ENCODE data around the gene SIRPA. TPM values are rescaled to one million over a fixed set of nuclear protein-coding genes. Genes with fewer than 3 reads are reported as not detected.

SIRPA gene
- total RNA-seq, 2 donors from 2014 or later = 5.1 to 6.3 TPM

DNA sequence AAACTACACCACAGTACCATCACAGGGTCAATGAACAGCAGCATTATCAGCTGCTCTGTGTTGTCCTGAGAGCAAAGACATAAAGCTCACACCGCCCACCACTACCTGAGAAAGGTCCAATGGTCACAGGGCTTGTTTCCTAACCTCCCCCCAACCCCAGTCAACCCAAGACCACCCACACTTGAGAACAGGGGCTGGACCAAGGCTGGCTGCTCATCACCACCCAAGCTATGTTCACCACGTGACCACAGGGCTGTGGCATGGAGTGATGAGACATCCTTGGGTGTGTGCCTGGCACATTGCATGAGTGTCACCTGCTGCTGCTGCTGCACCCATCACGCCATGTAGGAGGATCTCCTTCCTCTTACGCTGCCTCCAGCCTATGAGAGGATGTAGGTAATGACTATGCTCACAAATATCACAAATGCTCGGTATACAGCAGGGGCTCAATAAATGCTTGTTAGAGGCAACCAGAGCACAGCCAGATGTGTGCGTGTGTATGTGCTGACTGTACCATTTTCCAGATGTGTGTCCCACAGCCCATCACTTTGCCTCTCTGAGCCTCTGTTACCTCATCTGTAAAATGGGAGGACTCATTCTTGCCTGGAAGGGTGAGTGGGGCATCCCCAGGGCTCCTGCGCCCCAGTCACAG lies 23.3 kb upstream of the SIRPA start:
- 91 to 92% methylated on average over 3 to 7 of the region's 7 CpGs for WGBS, 2 experiments (ENCODE audit: insufficient coverage in 1 of 2, insufficient read length in 1 of 2)
- no peak overlapping the region for H3K27ac Mint-ChIP-seq
- H3K4me1 Mint-ChIP-seq = peaks cover 6% of the 10 kb centered on the region

DNA sequence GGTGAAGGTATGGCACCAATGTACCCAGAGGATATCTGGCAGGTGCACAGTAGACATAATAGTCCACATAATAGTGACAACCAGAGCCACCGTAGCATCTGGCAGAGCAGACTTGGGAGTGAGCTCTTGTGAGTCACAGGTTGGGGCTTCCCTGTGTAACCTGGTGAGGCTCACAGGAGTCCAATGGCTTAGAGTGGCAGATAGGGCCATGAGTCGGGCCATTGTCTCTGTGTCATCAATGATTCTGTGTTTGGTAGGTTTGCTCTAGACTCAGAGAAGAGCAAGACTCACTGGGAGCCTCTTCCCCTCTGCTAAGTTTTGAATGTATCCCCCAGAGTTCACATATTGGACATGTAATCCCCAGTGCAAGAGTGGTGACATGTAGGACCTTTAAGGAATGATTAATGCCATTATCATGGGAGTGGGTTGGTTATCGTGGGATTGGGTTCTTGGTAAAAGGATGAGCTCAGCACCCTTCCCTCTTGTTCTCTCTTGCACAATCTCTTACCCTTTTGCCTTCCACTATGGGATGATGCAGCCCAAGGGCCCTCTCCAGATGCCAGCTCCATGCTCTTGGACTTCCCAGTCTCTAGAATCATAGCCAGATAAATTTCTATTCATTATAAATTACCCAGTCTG lies 22.6 kb upstream of the SIRPA start:
- H3K4me1 ChIP-seq (ENCODE audit: control insufficient read depth, insufficient read depth, low read length) = no peaks in the 10 kb centered on the region
- no peaks in the 10 kb centered on the region for H3K9me3 ChIP-seq (ENCODE audit: control insufficient read depth, low read length)
- TF ChIP-seq, protein P1, sequence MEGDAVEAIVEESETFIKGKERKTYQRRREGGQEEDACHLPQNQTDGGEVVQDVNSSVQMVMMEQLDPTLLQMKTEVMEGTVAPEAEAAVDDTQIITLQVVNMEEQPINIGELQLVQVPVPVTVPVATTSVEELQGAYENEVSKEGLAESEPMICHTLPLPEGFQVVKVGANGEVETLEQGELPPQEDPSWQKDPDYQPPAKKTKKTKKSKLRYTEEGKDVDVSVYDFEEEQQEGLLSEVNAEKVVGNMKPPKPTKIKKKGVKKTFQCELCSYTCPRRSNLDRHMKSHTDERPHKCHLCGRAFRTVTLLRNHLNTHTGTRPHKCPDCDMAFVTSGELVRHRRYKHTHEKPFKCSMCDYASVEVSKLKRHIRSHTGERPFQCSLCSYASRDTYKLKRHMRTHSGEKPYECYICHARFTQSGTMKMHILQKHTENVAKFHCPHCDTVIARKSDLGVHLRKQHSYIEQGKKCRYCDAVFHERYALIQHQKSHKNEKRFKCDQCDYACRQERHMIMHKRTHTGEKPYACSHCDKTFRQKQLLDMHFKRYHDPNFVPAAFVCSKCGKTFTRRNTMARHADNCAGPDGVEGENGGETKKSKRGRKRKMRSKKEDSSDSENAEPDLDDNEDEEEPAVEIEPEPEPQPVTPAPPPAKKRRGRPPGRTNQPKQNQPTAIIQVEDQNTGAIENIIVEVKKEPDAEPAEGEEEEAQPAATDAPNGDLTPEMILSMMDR (conservative IDR thresholded peaks at IDR 0.05) = no peak
- Mint-ChIP-seq H3K27me3 (ENCODE audit: insufficient read depth) (peaks cover 3% of the 10 kb centered on the region), H3K4me3 (no peak overlapping the region), H3K27ac (no peak overlapping the region), H3K36me3 (ENCODE audit: low read depth) (no peaks in the 10 kb centered on the region), H3K4me1 (no peaks in the 10 kb centered on the region), H3K9me3 (peaks cover 3% of the 10 kb centered on the region)
- H3K36me3 ChIP-seq (ENCODE audit: control insufficient read depth, insufficient read depth, low read length) = no peaks in the 10 kb centered on the region
- no peak overlapping the region for H3K4me3 ChIP-seq (ENCODE audit: low read length)
- H3K9ac ChIP-seq (ENCODE audit: extremely low read depth, low read length, poor library complexity, severe bottlenecking) = no peak overlapping the region
- no peaks in the 10 kb centered on the region for H3K27me3 ChIP-seq (ENCODE audit: control insufficient read depth, insufficient read depth, low read length, poor library complexity, severe bottlenecking)
- WGBS, 2 experiments (ENCODE audit: insufficient coverage in 1 of 2, insufficient read length in 1 of 2) = 80 to 88% methylated on average over 1 to 3 of the region's 3 CpGs
- no peak overlapping the region for H3K27ac ChIP-seq (ENCODE audit: low read depth, low read length)
- no peak for DNase-seq

More for the DNA sequence above, 23.3 kb upstream of the SIRPA start:
- no peaks in the 10 kb centered on the region for H3K9me3 Mint-ChIP-seq
- no peak overlapping the region for H3K9ac ChIP-seq (ENCODE audit: extremely low read depth, low read length, poor library complexity, severe bottlenecking)
- H3K36me3 Mint-ChIP-seq (ENCODE audit: low read depth) = no peaks in the 10 kb centered on the region
- H3K27me3 Mint-ChIP-seq (ENCODE audit: insufficient read depth) = peaks cover 3% of the 10 kb centered on the region
- H3K4me1 ChIP-seq (ENCODE audit: control insufficient read depth, insufficient read depth, low read length) = no peaks in the 10 kb centered on the region
- no peak overlapping the region for H3K4me3 ChIP-seq (ENCODE audit: low read length)
- no peaks in the 10 kb centered on the region for H3K36me3 ChIP-seq (ENCODE audit: control insufficient read depth, insufficient read depth, low read length)
- DNase-seq = no peak
- no peaks in the 10 kb centered on the region for H3K9me3 ChIP-seq (ENCODE audit: control insufficient read depth, low read length)
- H3K4me3 Mint-ChIP-seq = no peak overlapping the region
- no peak overlapping the region for H3K27ac ChIP-seq (ENCODE audit: low read depth, low read length)
- H3K27me3 ChIP-seq (ENCODE audit: control insufficient read depth, insufficient read depth, low read length, poor library complexity, severe bottlenecking) = no peaks in the 10 kb centered on the region
- TF ChIP-seq, protein P1 (conservative IDR thresholded peaks at IDR 0.05) = no peak

DNA sequence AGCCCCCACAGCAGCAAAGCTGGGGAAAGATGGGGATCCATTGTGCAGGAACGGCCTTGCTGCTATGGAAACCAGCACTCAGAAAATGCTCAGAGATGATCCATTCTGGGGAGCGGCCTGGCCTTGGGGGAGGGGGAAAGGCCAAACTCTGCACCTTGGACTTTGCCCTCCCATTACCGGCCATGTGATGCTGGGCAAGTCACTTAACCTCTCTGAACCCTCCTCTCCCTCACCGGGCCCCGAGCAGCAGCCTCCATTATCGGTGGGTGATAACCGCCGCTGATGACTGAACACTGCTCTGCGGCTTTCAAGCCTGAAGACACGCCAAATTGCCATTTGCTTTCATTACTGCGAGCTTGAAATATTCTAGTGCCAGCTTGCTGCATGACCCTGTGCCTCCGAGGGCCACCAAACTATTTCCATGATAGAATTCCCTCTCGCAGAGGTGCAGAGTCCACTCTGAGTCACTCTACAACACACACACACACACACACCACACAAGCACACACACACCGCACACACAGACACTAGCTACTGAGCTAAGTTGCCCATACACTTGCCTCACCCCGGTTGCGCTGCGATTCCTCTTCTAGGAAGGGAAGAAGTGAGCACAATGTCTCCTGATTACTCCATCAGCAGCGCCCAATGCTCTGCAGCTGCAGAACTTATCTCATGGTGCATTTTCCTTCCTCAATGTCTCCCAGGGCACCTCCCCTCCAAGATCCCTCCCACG lies 20.6 kb upstream of the SIRPA start:
- Histone ChIP-seq H3K27me3 (ENCODE audit: control insufficient read depth, insufficient read depth, low read length, poor library complexity, severe bottlenecking) (no peaks in the 10 kb centered on the region), H3K9me3 (ENCODE audit: control insufficient read depth, low read length) (no peaks in the 10 kb centered on the region), H3K4me1 (ENCODE audit: control insufficient read depth, insufficient read depth, low read length) (no peaks in the 10 kb centered on the region), H3K4me3 (ENCODE audit: low read length) (no peak overlapping the region), H3K27ac (ENCODE audit: low read depth, low read length) (no peak overlapping the region), H3K9ac (ENCODE audit: extremely low read depth, low read length, poor library complexity, severe bottlenecking) (no peak overlapping the region), H3K36me3 (ENCODE audit: control insufficient read depth, insufficient read depth, low read length) (no peaks in the 10 kb centered on the region)
- H3K4me1 Mint-ChIP-seq = peaks cover 1% of the 10 kb centered on the region
- no peak for DNase-seq
- H3K27ac Mint-ChIP-seq = no peak overlapping the region
- peaks cover 5% of the 10 kb centered on the region for H3K27me3 Mint-ChIP-seq (ENCODE audit: insufficient read depth)
- H3K4me3 Mint-ChIP-seq = no peak overlapping the region
- no peaks in the 10 kb centered on the region for H3K36me3 Mint-ChIP-seq (ENCODE audit: low read depth)
- WGBS, 2 experiments (ENCODE audit: insufficient coverage in 1 of 2, insufficient read length in 1 of 2) = 91 to 92% methylated on average over 15 to 19 of the region's 19 CpGs
- H3K9me3 Mint-ChIP-seq = peaks cover 3% of the 10 kb centered on the region
- TF ChIP-seq, protein P1 (conservative IDR thresholded peaks at IDR 0.05) = no peak

All from endodermal cell (in vitro differentiated cells).